ENCODE measurements around the gene SAMD8. TPM values are rescaled to one million over a fixed set of nuclear protein-coding genes. Genes with fewer than 3 reads are reported as not detected.

SAMD8 gene
- total RNA-seq, 1 donor from 2014 or later = 21.7 TPM

- H3K27ac ChIP-seq = no peak overlapping the region
- DNase-seq (no peak), ATAC-seq (no peak)
- peaks cover 11% of the 10 kb centered on the region for H3K4me1 ChIP-seq
- no peaks in the 10 kb centered on the region for H3K9me3 ChIP-seq
- H3K36me3 ChIP-seq = no peaks in the 10 kb centered on the region
- H3K4me3 ChIP-seq = no peak overlapping the region
- TF ChIP-seq CTCF (IDR thresholded peaks at IDR 0.05) = no peak
- intact Hi-C loops (cut with DNase I) = no loop called here
- no peaks in the 10 kb centered on the region for H3K27me3 ChIP-seq (ENCODE audit: low read depth)
Measured at GRCh38 chr10:75101416-75102251, 9.8 kb upstream of the SAMD8 start.

GRCh38 chr10:75102830-75103673 lies 8.4 kb upstream of the SAMD8 start:
- no peak for ATAC-seq
- intact Hi-C loops (cut with DNase I) = no loop called here
- H3K27me3 ChIP-seq (ENCODE audit: low read depth) = no peaks in the 10 kb centered on the region
- no peak for TF ChIP-seq CTCF (IDR thresholded peaks at IDR 0.05)
- H3K36me3 ChIP-seq = no peaks in the 10 kb centered on the region
- no peak overlapping the region for H3K4me3 ChIP-seq
- H3K9me3 ChIP-seq = no peaks in the 10 kb centered on the region
- no peak overlapping the region for H3K27ac ChIP-seq
- peaks cover 11% of the 10 kb centered on the region for H3K4me1 ChIP-seq
- no peak for DNase-seq

GRCh38 chr10:75103881-75104686 lies 7.4 kb upstream of the SAMD8 start:
- no peak overlapping the region for H3K27ac ChIP-seq
- DNase-seq = no peak

DNA sequence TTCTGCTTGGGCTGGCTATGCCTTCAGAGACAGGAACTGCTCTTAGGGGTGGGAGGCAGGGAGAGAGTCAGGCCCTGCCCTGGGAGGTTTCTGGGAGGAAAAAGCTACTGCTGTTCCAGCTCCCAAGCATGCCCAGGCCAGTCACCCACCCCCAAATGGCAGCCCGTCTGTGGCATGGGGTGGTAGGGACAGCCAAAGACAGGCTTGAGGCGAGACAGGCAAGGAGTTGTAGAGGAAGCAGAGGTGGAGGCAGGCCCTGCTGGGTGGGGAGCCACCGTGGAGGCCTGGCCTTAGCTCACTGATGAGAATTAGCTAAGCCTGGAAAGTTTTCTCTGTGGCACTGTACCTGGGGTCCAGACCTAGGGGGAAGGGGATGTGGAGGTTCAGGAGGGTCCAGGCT lies 6.6 kb upstream of the SAMD8 start:
- no peak for DNase-seq
- TF ChIP-seq CTCF (IDR thresholded peaks at IDR 0.05) = no peak
- intact Hi-C loops (cut with DNase I) = no loop called here

More at GRCh38 chr10:75103881-75104686, 7.4 kb upstream of the SAMD8 start:
- no peaks in the 10 kb centered on the region for H3K36me3 ChIP-seq
- ATAC-seq = no peak
- no peak overlapping the region for H3K4me3 ChIP-seq
- peaks cover 11% of the 10 kb centered on the region for H3K4me1 ChIP-seq
- intact Hi-C loops (cut with DNase I) = no loop called here
- H3K9me3 ChIP-seq = no peaks in the 10 kb centered on the region
- no peak for TF ChIP-seq CTCF (IDR thresholded peaks at IDR 0.05)
- H3K27me3 ChIP-seq (ENCODE audit: low read depth) = no peaks in the 10 kb centered on the region

GRCh38 chr10:75105576-75106197 lies 5.8 kb upstream of the SAMD8 start:
- Histone ChIP-seq H3K9me3 (no peaks in the 10 kb centered on the region), H3K27ac (no peak overlapping the region), H3K4me1 (peaks cover 4% of the 10 kb centered on the region), H3K27me3 (ENCODE audit: low read depth) (no peaks in the 10 kb centered on the region), H3K36me3 (no peaks in the 10 kb centered on the region), H3K4me3 (no peak overlapping the region)
- ATAC-seq (no peak), DNase-seq (no peak)
- intact Hi-C loops (cut with DNase I) = no loop called here
- no peak for TF ChIP-seq CTCF (IDR thresholded peaks at IDR 0.05)

More for the DNA sequence above, 6.6 kb upstream of the SAMD8 start:
- H3K36me3 ChIP-seq = no peaks in the 10 kb centered on the region
- no peaks in the 10 kb centered on the region for H3K27me3 ChIP-seq (ENCODE audit: low read depth)
- H3K4me1 ChIP-seq = peaks cover 7% of the 10 kb centered on the region
- no peaks in the 10 kb centered on the region for H3K9me3 ChIP-seq
- H3K4me3 ChIP-seq = no peak overlapping the region
- ATAC-seq = no peak
- no peak overlapping the region for H3K27ac ChIP-seq

Measured in lower lobe of right lung (tissue), 2 donors.